ENCODE results near the gene ALDH16A1.

ALDH16A1 gene

GRCh38 chr19:49453013-49453756 lies at the start of gene ALDH16A1:
ALDH16A1 (plus strand) TSS chr19:49453225; CDS start chr19:49453332, 107 bp downstream.
- peak; percentile 79 to 95 for DNase-seq

DNA sequence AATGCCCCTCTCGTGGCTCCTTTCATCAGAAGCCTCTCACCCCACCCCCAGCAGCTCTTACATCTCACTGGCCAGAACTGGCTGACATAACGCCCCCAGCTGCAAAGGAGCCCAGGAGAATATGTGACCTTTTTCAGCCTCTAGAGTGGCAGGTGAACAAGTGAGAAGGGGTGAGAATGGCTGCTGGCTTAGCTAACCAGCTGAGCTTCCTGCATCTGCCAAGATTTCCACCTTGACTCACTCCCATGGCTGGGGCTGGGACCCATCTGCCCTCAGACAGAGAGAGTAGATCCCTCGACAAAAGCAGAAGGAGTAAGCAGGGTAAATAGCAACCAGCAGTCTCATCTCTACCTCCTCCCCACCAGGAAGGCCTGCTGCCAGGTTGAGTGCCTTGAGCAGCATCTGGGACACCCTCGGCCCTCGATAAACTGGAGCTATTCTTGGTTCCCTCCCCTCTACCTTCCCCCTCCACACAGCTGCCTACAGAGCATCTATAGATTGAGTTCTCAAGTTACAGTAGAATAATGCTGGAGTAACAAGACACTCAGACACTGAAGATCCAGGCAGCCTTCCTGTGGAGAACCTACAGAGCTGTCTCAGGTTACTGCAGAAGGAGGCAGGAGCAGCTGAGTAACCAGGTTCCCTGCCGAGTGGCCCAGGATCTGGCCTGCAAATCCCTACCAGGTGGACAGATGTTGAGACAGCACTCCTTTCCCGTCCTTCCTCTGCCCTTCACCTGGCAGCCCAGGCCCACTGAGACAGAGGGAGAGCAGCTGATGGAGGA lies 49.4 kb upstream of the ALDH16A1 start:
- DNase-seq = no peak

- DNase-seq = no peak
Measured at GRCh38 chr19:49407079-49407478, 45.9 kb upstream of the ALDH16A1 start.

GRCh38 chr19:49407482-49408015 lies 45.5 kb upstream of the ALDH16A1 start:
- DNase-seq = no peak

- DNase-seq = no peak
Measured at GRCh38 chr19:49408816-49409440, 44.1 kb upstream of the ALDH16A1 start.

DNA sequence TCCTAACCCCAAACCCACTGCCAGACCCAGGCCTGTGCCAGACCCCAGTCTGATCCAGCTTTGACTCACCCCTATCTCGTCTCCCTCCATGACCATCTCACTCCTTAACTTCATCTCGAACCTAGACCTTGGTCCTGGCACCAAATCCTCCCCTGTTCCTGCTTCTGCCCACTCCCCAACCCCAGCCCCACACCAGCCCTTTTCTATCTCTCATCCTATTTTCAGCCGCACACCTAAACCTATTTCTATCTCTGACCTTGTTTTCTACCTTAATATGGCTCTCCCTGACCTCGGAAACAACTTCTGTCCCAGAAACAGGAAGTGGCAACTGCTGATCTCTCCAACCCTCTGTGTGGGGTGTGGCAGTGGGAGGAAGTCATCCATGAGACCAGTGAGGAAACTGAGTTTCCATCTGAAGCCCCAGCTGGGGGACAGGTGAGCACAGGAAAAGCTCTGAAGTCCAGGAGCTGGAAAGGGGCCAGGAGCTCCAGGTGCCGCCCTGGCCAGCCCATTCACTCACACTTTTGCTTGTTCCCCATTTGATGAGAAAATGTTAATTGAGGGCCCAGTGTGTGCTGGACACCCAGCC lies 43.5 kb upstream of the ALDH16A1 start:
- DNase-seq = no peak

GRCh38 chr19:49411681-49412326 lies 41.2 kb upstream of the ALDH16A1 start:
- DNase-seq = no peak

GRCh38 chr19:49413348-49413747 lies 39.7 kb upstream of the ALDH16A1 start:
- DNase-seq = no peak

DNA sequence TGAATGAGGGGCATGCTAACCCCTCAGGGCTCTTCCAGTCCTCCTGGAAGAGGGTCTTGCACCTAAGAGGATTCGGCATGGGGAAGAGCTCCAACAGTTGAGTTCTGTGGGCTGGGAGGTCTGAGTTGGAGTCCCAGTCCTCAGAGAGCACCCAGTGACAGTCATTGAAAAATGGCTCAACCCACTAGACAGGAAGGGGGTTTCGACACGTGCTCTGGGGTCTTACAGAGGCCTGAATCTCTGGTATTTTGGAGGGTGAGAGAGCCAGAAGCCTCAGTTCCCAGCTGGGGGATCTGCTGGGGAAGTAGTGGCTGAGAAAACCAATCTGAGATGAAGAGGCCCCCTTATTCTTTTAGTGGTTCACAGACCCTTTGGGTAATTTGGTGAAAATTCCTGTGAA lies 38.8 kb upstream of the ALDH16A1 start:
- DNase-seq = no peak

DNA sequence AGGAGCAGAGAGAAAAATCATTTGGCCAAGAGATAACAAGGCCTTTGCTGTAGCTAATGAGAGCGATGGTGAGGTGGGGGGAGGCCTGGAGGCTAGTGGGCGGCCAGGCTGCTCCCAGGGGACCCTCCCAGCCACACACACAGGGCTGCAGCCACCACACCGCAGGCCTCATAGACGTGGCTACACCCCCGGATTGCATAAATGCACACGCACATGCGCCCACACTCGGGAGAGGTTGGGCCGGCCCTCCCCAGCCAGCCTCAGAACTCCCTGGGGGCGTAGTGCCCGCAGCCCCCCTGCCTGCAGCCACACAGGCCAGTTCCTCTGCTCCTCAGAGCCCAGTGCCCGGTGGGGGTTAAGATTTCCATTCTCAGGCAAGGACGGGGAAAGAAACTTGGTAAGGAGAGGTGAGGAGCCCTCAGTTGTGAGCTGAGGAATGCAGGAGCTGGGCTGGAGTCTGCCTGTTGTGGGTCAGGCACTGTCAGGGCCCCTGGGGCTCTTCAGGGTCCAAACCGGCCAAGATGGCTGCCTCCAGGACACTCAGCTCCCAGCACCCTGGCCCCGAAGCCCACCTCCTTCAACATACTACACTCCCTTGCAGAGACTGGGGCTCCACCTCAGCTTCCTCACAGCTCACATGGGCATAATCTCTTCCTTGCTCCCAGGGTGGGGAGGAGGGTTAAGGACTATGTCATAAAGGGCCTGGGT lies 37.8 kb upstream of the ALDH16A1 start:
- no peak for DNase-seq

DNA sequence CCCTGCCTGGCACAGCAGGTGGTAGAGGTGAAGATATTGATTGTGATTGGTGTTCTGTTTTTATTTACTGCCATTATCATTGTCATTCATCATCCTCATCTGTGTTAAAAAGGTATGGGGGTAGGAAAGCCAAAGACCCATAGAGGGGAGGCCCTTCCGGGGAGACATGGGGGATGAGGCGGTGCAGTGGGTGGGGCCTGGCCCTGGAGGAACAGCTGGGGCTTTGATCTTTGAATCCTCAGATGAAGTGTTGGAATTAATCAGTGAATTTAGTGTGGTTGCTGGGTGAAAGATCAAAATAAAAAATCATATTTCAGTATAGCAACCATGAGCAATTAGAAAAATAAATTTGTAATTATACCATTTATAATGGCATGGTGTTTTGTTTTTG lies 37.2 kb upstream of the ALDH16A1 start:
- no peak for DNase-seq

DNA sequence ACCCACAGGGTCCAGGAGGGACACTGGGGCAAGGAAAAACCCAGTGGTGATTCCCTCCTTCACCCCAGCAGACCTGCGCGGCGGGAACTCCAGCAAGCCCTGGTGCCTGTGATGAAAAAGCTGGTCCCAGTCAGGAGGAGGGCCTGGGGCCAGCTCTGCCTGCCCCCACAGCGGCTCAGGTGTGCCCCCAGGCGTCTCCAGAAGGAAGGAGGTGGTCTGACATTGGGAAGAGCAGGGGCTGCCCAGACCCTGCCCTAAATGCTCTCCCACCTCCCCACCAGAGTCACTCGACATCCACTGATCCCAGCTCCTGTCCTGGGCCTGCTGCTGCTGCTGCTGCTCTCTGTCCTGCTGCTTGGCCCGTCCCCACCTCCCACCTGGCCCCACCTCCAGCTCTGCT lies 35.9 kb upstream of the ALDH16A1 start:
- no peak for DNase-seq

DNA sequence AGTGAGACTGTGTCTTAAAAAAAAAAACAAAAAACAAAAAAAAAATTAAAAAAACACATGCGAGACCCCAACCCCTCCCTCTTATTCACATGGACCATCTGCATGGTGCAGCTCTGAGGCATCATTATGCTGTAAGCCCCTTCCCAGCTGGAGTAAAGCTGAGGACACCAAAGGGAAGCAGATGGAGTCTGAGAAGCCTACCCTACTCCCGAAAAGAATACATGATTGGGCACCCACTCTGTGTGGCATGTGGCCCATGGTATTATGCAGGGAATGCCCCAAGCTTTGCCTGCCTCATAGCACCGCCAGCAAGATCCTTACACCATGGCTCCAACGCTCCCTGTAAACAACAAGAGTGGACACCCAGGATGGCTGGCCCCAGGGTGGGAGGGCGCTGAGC lies 34.5 kb upstream of the ALDH16A1 start:
- no peak for DNase-seq

- DNase-seq = no peak
Measured at GRCh38 chr19:49419173-49419572, 33.9 kb upstream of the ALDH16A1 start.

DNA sequence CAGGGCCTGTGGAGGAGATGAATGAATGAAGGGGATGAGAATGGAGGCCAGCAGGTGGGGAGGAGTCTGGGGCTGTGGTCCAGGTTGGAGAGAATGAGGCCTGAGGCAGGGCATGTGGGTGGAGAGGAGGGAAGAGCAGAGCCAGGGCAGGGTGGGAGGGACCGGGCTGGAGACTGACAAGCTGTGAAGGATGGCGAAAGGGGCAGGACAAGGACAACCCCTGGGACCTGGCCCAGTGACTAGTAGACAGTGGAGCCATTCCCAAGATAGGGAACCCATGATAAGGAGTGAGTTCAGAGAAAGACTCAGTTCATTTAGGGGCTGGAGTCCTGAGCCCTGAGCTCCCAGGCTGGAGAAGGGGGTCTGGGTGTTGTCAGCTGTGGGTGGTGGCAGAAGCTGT lies 32.8 kb upstream of the ALDH16A1 start:
- DNase-seq = no peak

DNA sequence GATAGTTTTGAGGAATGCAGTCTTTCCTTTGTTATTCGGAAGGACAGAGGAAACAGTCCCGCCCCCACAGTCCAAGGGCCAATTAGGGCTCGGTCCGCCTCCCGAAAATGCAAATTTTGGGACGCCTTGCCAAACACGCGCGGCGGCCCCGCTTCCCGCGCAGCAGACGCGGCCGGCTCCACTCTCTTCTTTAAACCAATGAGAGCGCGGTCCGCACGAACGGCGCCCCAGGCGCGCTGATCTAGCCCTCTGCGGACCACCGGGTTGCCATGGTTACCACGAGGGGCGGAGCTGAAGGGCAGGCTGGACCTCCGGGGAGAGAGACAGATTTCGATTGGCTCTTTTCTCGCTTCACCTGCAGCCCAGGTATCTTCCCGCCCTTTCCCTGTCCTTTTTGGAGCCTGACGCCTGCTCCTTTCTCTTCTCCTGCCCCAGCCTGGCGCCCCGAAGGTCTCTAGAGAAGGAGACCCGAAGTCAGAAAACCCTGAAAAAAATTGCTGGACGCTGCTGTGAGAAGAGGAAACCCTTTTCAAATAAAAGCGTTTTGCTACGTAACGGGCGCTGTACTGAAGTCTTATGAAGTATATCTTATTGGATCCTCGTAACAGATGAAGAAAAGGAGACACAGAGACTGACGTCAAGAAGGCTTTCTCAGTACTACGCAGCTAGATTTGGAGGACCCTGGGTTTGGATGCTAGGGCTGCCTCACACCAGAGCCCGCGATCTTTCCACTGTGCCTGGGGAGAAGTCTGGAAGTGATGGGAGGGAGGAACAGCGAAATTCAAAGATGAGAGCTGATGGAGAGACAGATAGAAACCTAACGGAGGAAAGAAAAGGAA lies 31.8 kb upstream of the ALDH16A1 start:
- DNase-seq = peak in 1 of 2 experiments; percentile 80

GRCh38 chr19:49421878-49422202 lies 31.2 kb upstream of the ALDH16A1 start:
- DNase-seq = no peak

- DNase-seq = peak in 1 of 2 experiments; percentile 25
Measured at GRCh38 chr19:49422407-49423070, 30.5 kb upstream of the ALDH16A1 start.

DNA sequence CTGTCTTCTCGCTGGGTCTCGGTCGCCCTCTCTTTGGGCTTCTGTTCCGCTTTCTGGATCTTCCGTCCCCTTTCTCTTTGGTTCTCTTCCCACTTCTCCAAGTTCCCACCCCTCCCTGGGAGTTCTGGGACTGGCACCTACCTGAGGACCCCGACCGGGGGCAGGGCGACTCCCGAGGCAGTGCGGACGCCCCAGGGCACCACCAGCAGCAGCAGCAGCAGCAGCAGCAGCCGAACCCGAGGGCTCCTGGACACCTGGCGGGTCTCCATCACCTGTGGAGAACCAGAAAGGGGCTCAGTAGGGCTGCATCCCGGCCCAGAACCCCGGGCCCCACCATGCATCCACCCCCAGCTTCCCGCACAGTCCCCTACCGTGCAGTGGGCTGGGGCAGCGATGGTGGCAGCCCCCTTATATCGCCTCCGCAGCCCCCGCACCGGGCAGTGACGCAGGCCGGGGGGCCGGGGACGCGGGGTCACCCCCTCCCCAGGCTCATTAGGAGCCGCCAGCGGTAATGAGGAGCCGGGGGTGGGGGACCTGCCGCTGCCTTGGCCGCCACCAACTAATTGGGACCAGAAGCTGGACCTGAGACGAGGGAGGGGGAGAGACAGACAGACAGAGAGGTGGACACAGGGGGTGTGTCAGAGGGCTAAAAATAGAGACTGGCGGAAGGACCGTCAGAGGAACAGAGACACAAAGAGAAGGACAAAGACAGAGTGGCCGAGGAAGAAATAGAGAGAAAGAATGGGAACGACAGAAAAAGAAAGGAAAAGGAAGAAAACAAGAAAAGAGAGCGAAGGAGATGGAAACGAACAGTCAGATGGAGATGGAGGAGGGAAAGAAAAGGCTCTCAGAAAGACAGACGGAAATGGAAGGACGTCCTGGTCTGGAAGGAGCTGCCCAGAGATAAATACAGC lies 29.7 kb upstream of the ALDH16A1 start, which contains the start of gene PTH2:
Gene PTH2 (minus strand): TSS at position 371 of the 914 bp plus-strand sequence. CDS start 102 bp downstream, at position 269.
- DNase-seq = no peak
